Effector memory CD8-positive, alpha-beta T cell (primary cell): ENCODE measurements around the gene GRID1.
"Not testable (repeated sequence)": the region's sequence is repeated elsewhere in the genome, so short reads cannot be mapped to it uniquely, and the experiment has no call there.

Experiments
- ATAC-seq: fragments of 150-1000 bp; cut with Tn5 transposase; replicated peaks from 2 replicates; pipeline ENCODE4 v1.10.0; 2021; ENCODE audit warnings: mild to moderate bottlenecking, moderate library complexity
- DNase-seq, 3 experiments: peaks; one replicate each; pipeline ENCODE4 v3.0.0; 2021
- H3K27ac Mint-ChIP-seq, 2 donors: one replicate each; pipeline ENCODE4 v1.8.0; 2022; ENCODE audit warnings: mild to moderate bottlenecking in 2 of 2, mixed read lengths in 2 of 2, moderate library complexity in 2 of 2
- H3K27me3 Mint-ChIP-seq, 2 donors: one replicate each; pipeline ENCODE4 v1.8.0; 2022; ENCODE audit warnings: mixed read lengths in 2 of 2
- H3K36me3 Mint-ChIP-seq: one replicate; pipeline ENCODE4 v1.8.0; 2022; ENCODE audit warnings: mild to moderate bottlenecking, moderate library complexity, mixed read lengths; ENCODE audit not compliant: insufficient read depth
- H3K4me1 Mint-ChIP-seq, 2 donors: one replicate each; pipeline ENCODE4 v1.8.0; 2022; ENCODE audit warnings: low read depth in 2 of 2, mixed read lengths in 2 of 2
- H3K4me3 Mint-ChIP-seq, 2 donors: one replicate each; pipeline ENCODE4 v1.8.0; 2022; ENCODE audit warnings: mild to moderate bottlenecking in 2 of 2, mixed read lengths in 2 of 2, moderate library complexity in 2 of 2
- H3K9me3 Mint-ChIP-seq, 2 donors: one replicate each; pipeline ENCODE4 v1.8.0; 2022; ENCODE audit warnings: mixed read lengths in 2 of 2

GRID1 gene

DNA sequence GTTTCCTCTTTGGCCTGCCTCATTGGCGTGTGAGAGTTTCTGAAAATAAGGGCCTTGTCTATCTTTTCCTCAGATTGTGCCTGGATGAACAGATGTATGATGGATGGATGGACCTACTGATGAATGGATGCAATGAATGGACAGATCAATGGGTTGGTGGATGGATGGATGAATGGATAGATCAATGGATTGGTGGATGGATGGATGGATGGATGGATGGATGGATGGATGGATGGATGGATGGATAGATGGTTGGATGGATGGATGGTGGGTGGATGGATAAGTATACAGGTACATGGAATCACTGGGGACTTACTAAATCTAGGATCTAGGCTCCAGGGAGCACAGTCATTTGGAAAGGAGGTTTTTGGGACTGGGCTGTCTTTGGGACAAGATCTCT is 331.9 kb downstream of the GRID1 start:
- H3K4me3 Mint-ChIP-seq, result no peak overlapping the region
- DNase-seq, result no peak
- no peaks in the 10 kb centered on the region for H3K4me1 Mint-ChIP-seq
- peaks cover 5 to 6% of the 10 kb centered on the region in 2 donors for H3K27me3 Mint-ChIP-seq
- no peaks in the 10 kb centered on the region for H3K36me3 Mint-ChIP-seq
- no peak overlapping the region for H3K27ac Mint-ChIP-seq
- H3K9me3 Mint-ChIP-seq, result no peaks in the 10 kb centered on the region
- ATAC-seq, result no peak

DNA sequence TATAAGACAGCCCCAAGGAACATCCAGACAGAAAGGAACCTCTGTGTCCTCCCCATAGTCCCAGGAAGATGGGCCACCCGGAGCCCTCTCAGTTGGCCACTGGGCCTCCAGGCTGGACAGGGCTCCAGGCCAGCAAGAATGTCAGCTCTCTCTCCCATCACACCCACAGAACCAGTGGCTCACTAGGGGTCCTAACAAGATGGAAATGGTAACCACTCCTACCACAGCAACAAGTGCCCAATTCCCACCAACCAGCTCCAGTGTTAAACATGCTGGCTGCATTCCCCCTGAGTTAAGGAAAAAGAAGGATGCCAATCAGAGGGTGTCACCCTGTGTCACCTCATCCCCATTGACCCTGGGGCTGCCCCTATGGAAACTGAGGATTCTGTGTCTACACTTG is 333.0 kb downstream of the GRID1 start:
- H3K9me3 Mint-ChIP-seq, result no peaks in the 10 kb centered on the region

DNA sequence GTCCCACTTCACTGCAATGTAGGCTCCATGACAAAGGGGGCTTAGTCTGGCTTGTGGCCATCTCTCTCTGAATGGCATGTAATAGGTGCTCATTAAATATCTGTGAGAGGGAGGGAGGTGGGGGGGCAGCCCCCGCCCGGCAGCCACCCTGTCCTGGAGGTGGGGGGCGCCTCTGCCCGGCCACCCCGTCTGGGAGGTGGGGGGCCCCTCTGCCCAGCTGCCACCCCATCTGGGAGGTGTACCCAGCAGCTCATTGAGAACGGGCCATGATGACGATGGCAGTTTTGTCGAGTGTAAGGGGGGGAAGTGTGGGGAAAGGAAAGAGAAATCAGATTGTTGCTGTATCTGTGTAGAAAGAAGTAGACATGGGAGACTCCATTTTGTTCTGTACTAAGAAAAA is 334.5 kb downstream of the GRID1 start:
- not testable (repeated sequence) for H3K9me3 Mint-ChIP-seq, H3K4me1 Mint-ChIP-seq, ATAC-seq, H3K27ac Mint-ChIP-seq, H3K36me3 Mint-ChIP-seq, DNase-seq, H3K4me3 Mint-ChIP-seq
- H3K27me3 Mint-ChIP-seq, result peaks cover 5 to 16% of the 10 kb centered on the region in 2 donors

More for the DNA sequence above, 333.0 kb downstream of the GRID1 start:
- ATAC-seq (no peak), DNase-seq (no peak)
- Mint-ChIP-seq H3K36me3 (no peaks in the 10 kb centered on the region), H3K4me3 (no peak overlapping the region), H3K4me1 (no peaks in the 10 kb centered on the region), H3K27me3 (peaks cover 5 to 15% of the 10 kb centered on the region in 2 donors), H3K27ac (no peak overlapping the region)

DNA sequence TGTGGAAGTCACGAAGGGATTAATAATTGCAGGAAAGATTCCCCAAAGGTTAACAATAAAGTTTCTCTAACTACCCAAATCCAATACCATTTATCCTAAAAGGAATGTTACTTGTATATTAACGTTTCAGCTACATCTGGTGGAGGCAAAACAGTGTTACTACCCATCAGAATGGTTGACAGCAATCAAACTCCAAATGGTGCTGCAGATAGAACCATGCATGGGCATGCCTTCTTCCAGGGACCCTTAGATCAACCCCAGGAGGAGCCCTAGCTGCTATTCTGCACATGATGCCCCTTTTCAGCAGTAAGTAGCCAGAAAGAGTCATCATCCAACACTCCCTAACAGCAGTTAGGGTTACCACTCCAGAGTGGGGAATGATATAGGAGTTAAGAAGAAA is 336.3 kb downstream of the GRID1 start:
- Mint-ChIP-seq H3K9me3 (no peaks in the 10 kb centered on the region), H3K4me1 (no peaks in the 10 kb centered on the region), H3K4me3 (no peak overlapping the region), H3K27me3 (peaks cover 5 to 16% of the 10 kb centered on the region in 2 donors), H3K36me3 (no peaks in the 10 kb centered on the region), H3K27ac (no peak overlapping the region)
- ATAC-seq (no peak), DNase-seq (no peak)

DNA sequence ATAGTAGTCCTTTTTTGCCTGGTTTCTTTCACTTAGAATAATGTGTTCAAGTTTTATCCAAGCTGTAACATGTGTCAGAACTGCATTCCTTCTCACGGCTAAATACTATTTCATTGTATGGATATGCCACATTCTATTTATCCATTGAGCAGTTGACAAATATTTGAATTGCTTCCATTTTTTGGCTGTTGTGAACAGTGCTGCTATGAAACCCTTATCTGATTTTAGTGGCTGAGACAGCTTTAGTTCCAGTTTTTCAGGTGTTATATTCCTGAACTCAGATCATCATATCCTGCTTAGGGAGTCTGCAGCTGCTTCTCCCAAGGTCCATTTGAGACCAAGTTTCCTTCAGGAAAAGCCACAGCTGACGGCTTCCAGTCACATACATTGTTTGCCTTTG is 339.2 kb downstream of the GRID1 start:
- no peaks in the 10 kb centered on the region for H3K9me3 Mint-ChIP-seq
- H3K27ac Mint-ChIP-seq, result no peak overlapping the region
- H3K27me3 Mint-ChIP-seq, result peaks cover 5 to 16% of the 10 kb centered on the region in 2 donors
- no peak overlapping the region for H3K4me3 Mint-ChIP-seq
- no peaks in the 10 kb centered on the region for H3K36me3 Mint-ChIP-seq
- no peaks in the 10 kb centered on the region for H3K4me1 Mint-ChIP-seq
- DNase-seq, result no peak
- ATAC-seq, result no peak

DNA sequence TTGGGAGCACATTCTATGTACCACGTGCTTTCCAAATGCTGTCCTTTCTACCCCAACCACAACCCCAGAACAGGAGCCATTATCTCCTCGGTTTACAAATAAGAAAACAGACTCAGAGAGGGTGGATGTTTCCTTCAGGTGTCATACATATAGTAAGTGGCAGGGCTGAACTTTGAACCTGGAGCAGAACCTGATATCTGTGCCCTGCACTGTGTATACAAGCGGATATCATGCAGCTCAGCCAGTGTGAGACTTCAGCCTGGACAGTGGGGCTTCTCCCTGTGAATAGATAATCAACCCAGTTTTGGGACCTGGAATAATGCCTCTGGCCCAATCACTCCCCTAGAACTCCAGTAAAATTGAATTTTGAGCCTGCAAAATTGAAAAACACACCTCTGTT is 341.1 kb downstream of the GRID1 start:
- peaks cover 3 to 11% of the 10 kb centered on the region in 2 donors for H3K27me3 Mint-ChIP-seq
- no peak overlapping the region for H3K4me3 Mint-ChIP-seq
- no peaks in the 10 kb centered on the region for H3K4me1 Mint-ChIP-seq
- ATAC-seq (no peak), DNase-seq (no peak)
- H3K36me3 Mint-ChIP-seq, result no peaks in the 10 kb centered on the region
- no peak overlapping the region for H3K27ac Mint-ChIP-seq
- H3K9me3 Mint-ChIP-seq, result no peaks in the 10 kb centered on the region

DNA sequence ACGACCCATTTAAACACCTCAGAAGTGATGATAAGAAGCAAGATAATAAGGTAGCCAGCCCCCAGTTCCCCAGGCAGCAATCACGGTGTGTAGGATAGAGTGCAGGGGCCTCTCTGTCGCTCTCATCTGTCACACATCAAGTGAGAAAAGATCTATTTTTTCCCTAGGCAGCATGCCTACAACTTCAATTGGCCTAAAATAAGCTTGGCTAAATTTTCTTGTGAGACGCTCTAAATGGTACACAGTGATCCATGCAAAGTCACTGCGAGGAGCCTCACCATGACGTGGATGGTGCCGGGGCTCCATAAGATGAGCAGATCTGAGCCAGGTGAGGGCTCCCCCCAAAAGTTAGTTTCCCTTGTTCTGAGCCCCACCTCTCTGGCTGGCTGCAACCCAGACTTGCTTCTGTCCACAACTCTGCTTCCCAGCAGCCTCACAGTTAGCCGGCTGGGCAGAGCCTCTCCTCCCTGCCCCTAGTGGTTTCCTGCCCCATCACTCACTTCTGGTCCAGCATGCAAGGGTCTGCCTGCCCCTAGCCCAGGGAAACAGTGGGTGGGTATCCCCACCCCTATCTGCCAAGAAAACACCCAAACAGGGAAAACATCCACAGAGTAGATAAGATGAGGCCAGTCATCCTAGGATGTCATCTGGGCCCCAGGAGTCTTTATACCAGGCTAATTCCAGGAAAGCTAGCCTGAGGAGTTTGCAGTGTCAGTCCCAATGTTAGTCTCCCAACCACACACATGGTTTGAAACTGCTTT is 342.1 kb downstream of the GRID1 start:
- H3K27me3 Mint-ChIP-seq, result peaks cover 0 to 10% of the 10 kb centered on the region in 2 donors
- H3K36me3 Mint-ChIP-seq, result no peaks in the 10 kb centered on the region
- DNase-seq, result no peak
- H3K27ac Mint-ChIP-seq, result no peak overlapping the region
- no peak for ATAC-seq
- no peaks in the 10 kb centered on the region for H3K9me3 Mint-ChIP-seq
- no peaks in the 10 kb centered on the region for H3K4me1 Mint-ChIP-seq
- no peak overlapping the region for H3K4me3 Mint-ChIP-seq

DNA sequence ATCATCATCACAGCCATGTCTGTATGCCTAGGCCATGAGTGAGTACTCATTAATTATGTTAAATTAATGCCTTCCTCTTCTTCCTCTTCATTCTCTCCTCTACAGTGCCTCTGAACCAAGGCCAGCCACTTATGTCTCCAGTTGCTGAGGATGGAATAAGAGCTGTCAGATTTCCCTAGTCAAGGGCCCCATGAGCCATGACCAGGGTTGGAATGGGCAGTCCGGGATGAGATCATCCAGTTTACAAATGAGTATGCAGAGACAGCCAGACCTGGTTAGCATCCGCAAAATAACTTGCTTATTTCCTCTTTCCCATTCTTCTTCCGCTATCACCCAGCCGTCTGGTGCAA is 342.7 kb downstream of the GRID1 start:
- Mint-ChIP-seq H3K4me3 (no peak overlapping the region), H3K4me1 (no peaks in the 10 kb centered on the region), H3K27ac (no peak overlapping the region), H3K27me3 (peaks cover 0 to 4% of the 10 kb centered on the region in 2 donors), H3K36me3 (no peaks in the 10 kb centered on the region), H3K9me3 (no peaks in the 10 kb centered on the region)
- DNase-seq, result no peak
- no peak for ATAC-seq

DNA sequence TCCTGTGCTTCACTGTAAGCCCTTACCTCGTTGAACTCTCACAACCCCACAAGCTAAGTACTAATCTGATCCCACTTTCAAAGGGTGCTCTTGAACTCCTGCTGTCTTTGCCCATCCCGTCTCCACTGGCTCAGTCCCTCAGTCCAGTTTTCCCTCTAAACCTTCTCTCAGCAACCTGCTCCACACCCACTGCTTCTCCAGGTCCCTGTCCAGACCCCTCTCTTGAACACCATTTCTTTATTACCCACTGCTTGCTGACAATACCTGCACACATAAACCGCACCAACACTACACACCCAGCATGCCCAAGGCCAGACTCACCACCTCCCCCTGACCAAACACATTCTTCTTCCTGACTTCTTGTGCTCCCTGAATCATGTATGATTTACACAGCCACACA is 343.3 kb downstream of the GRID1 start:
- ATAC-seq, result no peak
- no peaks in the 10 kb centered on the region for H3K4me1 Mint-ChIP-seq
- H3K36me3 Mint-ChIP-seq, result no peaks in the 10 kb centered on the region
- no peak overlapping the region for H3K27ac Mint-ChIP-seq
- H3K27me3 Mint-ChIP-seq, result no peaks in the 10 kb centered on the region
- no peaks in the 10 kb centered on the region for H3K9me3 Mint-ChIP-seq
- DNase-seq, result no peak
- H3K4me3 Mint-ChIP-seq, result no peak overlapping the region

DNA sequence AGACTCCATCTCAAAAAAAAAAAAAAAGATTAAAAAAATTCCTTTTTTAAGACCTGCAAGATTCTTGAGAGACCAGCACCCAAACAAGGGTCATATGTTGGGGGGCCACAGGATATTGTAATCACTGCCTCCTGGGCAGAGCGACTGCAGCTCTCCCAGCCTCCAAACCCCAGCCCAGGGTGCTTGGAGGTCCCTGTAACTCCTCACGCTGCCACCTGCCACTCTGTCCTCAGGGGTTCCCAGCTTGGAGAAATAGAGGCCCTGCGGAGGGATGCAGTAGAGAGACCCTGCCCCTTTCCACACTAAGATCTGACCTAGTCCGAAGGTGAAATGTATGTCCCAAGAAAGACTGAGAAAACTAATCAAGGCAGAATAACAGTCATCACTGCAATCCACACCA is 343.7 kb downstream of the GRID1 start:
- H3K4me3 Mint-ChIP-seq, result no peak overlapping the region
- DNase-seq, result no peak

DNA sequence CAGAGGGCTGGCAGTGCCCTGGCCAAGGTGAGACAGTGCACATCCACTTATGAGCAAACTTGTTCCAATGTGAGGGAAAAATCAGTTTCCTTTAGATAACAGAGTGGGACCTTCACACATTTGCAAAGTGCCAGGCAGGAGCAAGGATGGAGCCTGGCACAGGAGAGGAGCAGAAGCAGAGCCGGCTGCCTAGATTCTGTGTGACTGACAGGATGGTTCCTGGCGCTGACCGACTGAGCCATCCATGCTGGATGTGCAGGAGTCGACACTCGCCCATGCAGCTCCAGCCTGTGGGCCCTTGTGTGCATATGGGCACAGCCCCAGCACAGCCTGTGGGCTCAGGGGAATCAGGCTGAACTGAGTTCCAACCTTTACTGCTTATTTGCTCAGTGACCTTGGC is 346.5 kb downstream of the GRID1 start:
- ATAC-seq (no peak), DNase-seq (no peak)
- H3K36me3 Mint-ChIP-seq, result no peaks in the 10 kb centered on the region
- H3K27ac Mint-ChIP-seq, result no peak overlapping the region
- no peaks in the 10 kb centered on the region for H3K9me3 Mint-ChIP-seq
- peaks cover 4 to 6% of the 10 kb centered on the region in 2 donors for H3K4me1 Mint-ChIP-seq
- no peak overlapping the region for H3K4me3 Mint-ChIP-seq
- no peaks in the 10 kb centered on the region for H3K27me3 Mint-ChIP-seq

More for the DNA sequence above, 343.7 kb downstream of the GRID1 start:
- ATAC-seq, result no peak
- no peaks in the 10 kb centered on the region for H3K27me3 Mint-ChIP-seq
- H3K9me3 Mint-ChIP-seq, result no peaks in the 10 kb centered on the region
- peaks cover under 1 to 3% of the 10 kb centered on the region in 2 donors for H3K4me1 Mint-ChIP-seq
- no peaks in the 10 kb centered on the region for H3K36me3 Mint-ChIP-seq
- no peak overlapping the region for H3K27ac Mint-ChIP-seq

DNA sequence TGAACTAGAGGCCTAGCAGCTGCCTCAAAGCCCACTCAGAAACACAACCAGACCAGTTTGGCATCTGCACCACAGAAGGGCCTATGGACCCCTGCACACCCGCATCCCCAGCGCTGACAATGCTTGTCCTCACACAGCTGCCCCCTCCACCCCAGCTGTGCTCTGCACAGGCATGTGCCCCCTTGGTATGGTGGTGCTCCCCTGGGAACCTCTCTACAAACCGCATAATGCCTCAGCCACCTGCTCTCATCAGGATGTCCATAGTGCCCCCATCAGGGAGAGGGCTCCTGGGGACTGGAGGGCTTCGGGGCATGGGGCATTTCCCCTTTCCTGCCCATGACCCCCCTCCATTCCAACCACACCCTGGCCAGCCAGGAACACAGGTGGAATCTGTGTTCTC is 347.5 kb downstream of the GRID1 start:
- H3K27ac Mint-ChIP-seq, result no peak overlapping the region
- no peak for DNase-seq
- H3K4me3 Mint-ChIP-seq, result no peak overlapping the region
- no peaks in the 10 kb centered on the region for H3K27me3 Mint-ChIP-seq
- H3K4me1 Mint-ChIP-seq, result peaks cover 4 to 6% of the 10 kb centered on the region in 2 donors
- no peak for ATAC-seq
- no peaks in the 10 kb centered on the region for H3K9me3 Mint-ChIP-seq
- H3K36me3 Mint-ChIP-seq, result no peaks in the 10 kb centered on the region

DNA sequence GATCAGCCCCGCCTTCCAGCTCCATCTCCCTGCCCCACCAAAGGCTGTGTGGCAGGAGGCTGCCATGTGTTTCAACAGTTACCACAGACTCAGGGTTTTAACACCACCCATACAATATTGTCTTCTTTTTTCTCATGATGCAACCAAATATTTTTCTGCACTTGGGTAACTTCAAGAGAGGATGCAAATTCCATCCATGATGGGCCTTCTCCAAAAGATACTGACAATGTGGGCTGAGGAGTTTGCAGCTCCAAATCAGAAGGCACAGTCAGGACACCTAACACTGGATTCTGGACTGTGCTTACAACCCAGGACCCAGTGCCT is 347.9 kb downstream of the GRID1 start:
- no peaks in the 10 kb centered on the region for H3K9me3 Mint-ChIP-seq
- H3K27ac Mint-ChIP-seq, result no peak overlapping the region
- peaks cover 4 to 6% of the 10 kb centered on the region in 2 donors for H3K4me1 Mint-ChIP-seq
- H3K4me3 Mint-ChIP-seq, result no peak overlapping the region
- no peaks in the 10 kb centered on the region for H3K36me3 Mint-ChIP-seq
- no peaks in the 10 kb centered on the region for H3K27me3 Mint-ChIP-seq
- no peak for DNase-seq
- ATAC-seq, result no peak

DNA sequence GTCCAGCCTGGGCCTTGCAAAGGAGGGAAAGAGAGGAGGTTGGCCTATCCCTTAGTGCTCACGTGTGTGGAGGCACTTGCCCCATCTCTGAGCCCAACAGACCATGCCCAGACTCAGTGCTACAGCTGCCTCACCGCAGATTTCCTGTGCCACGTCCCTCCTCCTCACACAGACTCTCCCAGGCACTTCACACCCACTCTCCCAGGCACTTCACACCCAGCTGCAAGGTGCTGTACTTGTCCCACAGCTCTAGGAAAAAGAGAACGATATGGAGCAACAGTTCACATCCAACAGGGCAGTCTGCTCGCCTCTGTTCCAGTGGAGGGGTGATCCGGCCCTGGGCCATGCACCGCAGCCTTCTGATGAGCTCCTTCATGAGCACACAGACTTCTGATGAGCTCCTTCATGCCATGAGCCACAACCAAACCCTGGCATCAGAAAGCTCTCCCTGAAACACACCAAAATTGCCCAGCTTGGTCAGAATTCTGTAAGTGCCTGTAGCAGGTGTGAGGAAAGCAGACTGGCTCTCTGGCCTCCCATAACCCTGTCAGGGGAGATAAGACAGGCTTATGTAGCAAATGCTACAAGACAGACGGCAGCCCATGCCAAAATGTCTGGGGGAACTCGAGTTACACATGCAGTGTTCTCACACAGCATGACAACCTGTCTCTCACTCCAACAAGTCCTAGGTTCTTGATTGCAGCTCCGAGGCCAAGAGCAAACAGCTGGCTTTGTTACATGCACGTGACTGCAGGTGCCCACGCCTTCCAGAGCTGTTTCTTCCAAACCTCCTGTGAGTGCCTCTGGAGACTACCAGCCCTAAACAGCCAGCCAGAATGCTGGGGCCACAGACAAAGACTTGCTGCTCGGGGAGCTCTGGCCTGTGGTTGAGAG is 348.5 kb downstream of the GRID1 start:
- DNase-seq (no peak), ATAC-seq (no peak)
- H3K36me3 Mint-ChIP-seq, result no peaks in the 10 kb centered on the region
- no peaks in the 10 kb centered on the region for H3K9me3 Mint-ChIP-seq
- H3K27ac Mint-ChIP-seq, result peak overlapping the region in 1 of 2 donors; percentile 58
- H3K27me3 Mint-ChIP-seq, result no peaks in the 10 kb centered on the region
- H3K4me3 Mint-ChIP-seq, result no peak overlapping the region
- peaks cover 4 to 6% of the 10 kb centered on the region in 2 donors for H3K4me1 Mint-ChIP-seq
